NCI-H526 (cell line): ENCODE results near the gene FFAR3.
"Not testable (repeated sequence)": the region's sequence is repeated elsewhere in the genome, so short reads cannot be mapped to it uniquely, and the experiment has no call there.

ENCODE experiments used
- DNase-seq, 2 experiments: peaks; one replicate each; lab custom pipeline; 2025; lab: John Stamatoyannopoulos, UW

The FFAR3 gene

GRCh38 chr19:35401416-35401815 is 43.2 kb downstream of the FFAR3 start:
- DNase-seq, result not testable (repeated sequence)

DNA sequence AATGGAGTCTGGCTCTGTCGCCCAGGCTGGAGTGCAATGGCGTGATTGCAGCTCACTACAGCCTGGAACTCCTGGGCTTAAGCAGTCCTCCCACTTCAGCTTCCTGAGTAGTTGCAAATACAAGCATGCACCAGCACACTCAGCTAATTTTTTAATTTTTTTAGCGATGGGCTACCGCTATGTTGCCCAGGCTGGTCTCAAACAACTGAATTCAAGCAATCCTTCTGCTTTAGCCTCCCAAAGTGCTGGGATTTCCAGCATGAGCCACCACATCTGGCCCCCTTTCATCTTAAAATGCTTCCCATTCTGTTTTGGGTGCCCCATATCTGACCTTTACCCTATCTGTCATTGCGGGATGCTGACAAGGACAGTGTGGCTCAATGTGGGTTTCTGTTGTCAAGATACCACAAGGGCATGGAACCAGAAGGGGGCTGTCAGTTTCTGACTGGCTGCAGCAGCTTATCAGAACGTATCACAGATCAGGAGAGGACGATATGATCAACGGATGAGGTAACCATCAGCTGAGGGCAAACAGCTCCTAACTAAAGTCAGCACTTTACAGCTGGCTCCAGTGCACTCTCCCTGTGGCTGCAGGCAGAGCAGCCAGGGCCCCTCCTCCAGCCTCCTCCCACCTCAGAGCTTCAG is 45.0 kb downstream of the FFAR3 start:
- DNase-seq, result no peak

DNA sequence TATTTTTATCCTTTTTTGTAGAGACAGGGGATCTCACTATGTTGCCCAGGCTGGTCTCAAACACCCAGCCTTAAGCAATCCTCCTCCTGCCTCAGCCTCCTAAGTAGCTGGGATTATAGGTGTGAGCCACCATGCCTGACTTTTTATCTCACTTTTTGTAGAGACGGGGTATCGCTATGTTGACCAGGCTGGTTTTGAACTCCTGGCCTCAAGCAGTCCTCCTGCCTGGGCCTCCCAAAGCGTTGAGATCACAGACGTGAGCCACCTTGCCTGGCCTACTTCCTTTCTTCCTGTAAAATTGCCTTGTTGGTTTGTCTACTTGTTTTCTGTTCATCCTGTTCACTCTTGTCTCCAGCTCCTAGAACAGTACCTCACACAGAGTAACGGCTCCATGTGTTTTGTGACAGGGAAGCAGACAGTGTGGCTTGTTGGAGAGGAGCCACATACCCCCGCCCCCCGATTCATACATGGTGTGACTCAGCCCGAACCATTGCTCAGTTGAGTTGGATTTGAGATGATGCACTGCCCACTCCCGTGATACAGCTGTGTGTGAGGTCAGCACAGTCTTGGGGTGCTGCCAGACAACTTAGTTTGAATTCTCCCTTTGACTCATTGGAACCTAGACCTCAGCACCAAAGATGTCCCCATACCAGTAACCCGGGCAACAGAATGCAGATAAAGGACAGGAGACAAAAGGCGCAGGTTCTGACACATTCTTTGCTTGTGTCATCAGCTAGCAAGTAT is 46.8 kb downstream of the FFAR3 start:
- DNase-seq, result no peak

DNA sequence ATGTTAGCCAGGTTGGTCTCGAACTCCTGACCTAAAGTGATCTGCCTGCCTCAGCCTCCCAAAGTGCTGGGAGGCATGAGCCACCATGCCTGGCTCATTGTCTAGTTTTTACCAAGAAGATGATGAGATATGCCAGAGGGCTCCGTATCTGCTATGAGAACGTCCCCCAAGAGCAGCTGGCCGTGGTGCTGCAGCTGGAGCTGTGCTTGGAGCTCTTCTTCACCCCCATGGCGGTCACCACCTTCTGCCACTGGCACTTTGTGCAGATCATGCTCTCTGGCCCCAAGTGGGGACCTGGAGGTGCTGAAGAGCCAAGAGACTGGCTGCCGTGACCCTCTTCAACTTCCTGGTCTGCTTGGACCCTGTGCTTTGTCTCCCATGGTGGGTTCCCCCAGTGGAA is 49.4 kb downstream of the FFAR3 start:
- no peak for DNase-seq

- DNase-seq, result no peak
Measured at GRCh38 chr19:35408284-35409171, 50.3 kb downstream of the FFAR3 start.

DNA sequence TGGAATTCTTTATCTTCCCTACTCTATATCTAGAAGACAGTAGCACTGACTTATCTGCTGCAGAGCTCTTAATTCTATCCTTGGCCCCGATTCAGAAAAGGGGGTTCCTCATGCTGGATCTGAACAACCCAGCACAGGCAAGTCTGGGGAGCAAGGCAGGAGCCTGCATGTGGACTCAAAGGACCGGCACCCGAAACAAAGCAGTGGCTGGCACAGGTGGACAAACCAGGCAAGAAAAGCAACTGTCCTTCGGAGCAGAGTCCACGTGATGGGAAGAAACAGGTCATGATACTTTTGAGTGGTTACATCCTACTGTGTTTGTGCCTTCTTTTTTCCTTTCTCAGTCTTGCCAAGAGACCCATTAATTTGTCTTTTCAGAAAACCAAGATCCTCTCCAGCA is 50.9 kb downstream of the FFAR3 start:
- no peak for DNase-seq
